GM21737 (cell line): ENCODE data around the gene TMEM158.

Experiments
- ATAC-seq: cut with Tn5 transposase; IDR thresholded peaks from one replicate; pipeline ENCODE4 v1.9.1; 2021; ENCODE audit warnings: mild to moderate bottlenecking, moderate library complexity; ENCODE audit not compliant: unreplicated experiment

Gene TMEM158

DNA sequence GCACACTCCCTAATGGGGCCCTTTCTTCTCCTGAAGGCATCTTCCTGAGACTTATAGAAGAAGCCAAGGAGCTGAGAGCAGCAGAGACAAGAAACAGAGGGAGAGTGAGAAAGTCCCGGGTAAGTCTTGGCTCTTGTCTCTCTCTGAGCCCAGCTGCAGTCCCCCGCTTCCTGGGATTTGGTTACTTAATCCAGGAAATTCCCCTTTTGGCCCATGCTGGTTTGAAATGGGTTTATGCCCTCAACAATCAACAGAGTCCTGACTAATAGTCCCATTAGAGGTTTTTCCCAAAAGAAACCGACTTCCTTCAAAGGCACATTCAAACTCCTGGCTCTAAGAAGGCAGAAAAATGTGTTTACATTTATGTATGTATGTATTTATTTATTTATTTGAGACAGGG, 22.0 kb downstream of the TMEM158 start:
- ATAC-seq = no peak

DNA sequence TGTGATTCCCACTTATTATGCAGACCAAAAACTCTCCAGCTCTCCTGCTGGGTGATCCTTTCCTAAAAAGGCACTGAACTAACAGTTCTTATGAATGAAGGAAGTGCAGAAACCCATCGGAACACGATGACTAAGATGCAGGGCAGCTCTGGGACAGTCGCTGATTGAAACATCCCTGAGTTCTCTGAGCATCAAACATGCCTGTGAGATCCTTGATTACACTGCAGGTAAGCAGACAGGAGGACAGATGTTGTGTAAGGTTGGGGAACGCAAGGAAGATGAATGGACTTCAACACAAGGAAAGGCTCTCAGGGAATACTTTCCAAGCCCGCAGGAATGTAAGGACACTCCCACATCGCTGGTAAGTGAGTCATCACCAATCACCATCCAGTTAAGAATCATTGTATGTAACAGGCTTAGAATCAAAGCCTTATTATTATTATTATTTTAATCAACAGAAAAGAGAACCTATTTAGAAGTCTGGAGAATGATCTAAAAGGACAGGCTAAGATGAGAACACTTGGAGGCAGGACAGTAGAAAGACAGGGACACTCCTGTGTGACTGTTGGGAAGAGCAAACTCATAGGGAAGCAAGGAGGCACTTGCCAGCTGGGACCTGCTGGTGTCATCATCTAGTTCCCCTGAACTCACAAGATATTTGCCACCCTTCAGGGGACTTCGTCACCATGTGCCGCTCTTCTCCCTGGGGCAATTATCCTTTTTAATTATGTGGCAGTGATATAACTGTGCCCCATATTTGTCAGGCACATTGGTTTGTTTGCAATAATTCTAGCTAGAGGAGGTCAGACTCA, 26.0 kb downstream of the TMEM158 start:
- ATAC-seq = no peak

DNA sequence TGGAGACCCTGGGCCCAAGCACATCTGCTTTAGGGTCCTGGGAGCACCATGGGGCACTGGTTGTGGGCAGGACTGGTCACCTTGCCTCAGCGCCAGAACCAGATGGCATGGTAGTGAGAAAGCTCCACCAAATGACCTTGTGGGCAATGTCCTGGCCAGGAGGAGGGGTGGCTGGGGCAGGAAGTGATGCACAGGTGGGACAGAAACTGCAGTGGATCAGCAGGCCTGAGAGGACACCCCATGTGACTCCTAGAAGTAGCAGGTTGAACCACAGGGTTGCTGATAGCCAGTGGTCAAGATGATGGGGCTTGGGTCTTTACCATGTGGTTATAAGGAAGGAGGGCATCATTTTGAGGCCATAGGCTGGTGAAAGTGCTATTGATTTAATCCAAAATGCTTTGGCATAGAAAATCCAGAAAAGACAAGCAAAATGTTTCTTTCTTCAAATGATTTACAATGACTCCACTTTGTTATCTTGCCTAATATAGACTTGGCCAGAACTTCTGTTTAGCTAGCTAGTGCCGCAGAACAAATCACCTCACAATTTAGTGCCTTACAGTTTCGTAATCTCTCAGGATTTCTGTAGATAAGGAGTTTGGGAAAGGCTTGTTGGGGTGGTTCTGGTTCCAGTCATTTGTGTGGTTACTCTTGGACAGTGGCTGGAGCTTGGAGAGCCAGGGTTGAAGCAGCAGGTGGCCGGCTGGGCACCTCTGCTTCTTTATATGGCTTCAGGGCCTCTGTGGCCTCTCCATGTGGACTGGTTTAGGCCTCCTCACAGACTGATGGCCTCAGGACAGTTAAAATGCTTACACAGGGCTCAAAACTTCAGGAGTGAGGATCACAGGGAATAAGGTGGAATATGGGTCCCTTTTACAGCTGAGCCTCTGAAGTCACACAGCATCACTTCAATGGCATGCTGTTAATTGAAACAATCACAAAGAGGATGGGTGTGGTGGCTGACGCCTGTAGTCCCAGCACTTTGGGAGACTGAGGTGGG, 27.5 kb downstream of the TMEM158 start:
- no peak for ATAC-seq

DNA sequence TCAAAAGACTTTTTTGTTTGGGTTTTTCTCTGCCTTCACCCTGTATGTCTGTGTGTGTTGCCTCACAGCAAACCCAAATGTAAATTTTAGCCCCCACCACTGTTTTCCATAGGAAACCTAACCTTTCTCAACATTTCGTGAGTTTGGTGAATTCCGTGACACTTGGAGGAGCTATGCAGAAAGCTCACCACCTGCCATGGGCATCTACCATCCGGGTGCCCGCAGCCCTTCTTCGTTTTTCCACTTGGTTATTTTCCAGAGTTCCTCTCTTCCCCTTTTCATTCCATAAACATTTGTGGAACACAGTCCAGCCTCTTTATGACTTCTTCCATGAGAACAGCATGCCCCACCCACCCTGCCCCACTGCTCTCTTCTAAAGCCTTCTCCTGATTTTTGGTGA, 31.3 kb downstream of the TMEM158 start:
- no peak for ATAC-seq

DNA sequence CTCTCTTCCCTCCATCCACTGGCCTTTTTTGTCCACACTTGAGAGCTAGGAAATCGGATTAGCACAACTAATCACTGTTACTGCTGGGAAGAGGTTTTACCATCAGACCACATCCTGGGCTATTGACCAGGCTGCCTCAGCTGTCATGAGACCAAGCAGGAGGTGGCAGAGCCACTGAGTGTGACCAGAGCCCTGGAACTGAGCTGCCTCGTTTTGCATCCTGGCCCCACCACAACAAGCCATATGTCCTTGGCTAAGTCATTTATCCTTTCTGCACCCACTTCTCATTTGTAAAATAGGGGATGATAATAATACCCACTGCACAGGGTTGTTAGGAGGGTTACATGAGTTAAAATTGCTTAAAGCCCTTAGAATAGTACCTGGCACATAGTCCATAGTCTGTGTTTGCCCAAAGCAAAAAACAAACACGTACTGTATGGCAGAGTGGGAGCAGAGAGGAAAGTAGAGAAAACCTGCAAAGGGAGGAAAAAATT, 34.1 kb downstream of the TMEM158 start:
- ATAC-seq = no peak

DNA sequence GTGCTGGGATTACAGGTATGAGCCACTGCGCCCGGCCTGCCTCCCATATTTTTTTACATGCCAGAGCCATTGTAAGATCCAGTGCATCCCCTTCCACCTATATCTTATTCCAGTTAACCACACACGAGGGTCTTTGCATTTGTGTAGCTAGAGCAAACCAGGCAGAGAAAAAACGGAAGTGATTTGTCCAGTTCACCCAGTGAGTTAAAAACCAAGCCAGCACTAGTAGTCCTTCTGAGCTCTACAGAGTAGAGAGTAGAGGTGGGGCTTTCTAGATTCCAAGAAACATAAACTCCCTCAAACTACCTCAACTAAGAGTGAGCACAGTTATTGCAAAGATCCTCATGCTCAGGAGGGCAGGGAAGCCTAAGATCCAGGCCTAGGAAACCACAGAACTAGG, 34.7 kb downstream of the TMEM158 start:
- no peak for ATAC-seq

DNA sequence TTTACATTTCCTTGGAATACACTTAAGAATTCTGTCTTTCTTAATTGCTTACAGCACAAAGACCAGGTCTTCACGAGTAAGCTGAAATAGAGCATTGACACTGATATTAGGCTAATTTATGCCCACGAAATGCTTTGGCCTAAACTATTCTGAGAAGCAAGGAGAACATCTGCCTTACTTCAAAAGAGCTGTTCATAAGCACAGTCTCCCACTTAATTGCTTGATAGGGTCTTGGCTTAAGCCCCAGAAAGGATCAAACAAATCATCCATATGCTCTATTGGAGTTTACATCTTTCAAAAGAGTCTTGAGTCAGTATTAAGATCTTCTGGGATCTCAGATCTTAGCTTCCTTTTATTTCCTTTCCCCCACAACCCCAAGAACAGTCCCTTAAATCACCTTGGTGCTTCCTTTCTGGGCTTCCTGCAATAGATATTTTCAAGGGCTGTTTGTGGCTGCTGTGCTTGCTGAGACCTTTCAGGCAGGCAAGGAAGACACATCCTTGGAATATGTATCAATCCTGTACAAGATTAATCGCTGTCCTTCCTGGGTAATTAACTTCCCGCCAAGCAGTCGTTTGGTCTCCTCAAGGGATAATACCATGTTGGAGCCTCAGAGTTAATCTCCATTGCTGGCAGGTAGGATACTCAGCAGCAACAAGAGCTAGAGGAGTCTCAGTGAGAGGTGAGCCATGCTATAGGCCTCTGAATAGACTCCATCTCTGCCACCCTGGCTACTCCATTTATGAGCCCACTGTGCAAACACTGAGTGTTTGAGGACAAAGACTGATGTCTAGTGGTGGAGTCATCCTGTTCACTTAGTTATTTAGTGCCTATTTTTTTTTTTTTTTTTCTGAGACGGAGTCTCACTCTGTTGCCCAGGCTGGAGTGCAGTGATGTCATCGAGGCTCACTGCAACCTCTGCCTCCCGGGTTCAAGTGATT, 37.1 kb downstream of the TMEM158 start:
- no peak for ATAC-seq

DNA sequence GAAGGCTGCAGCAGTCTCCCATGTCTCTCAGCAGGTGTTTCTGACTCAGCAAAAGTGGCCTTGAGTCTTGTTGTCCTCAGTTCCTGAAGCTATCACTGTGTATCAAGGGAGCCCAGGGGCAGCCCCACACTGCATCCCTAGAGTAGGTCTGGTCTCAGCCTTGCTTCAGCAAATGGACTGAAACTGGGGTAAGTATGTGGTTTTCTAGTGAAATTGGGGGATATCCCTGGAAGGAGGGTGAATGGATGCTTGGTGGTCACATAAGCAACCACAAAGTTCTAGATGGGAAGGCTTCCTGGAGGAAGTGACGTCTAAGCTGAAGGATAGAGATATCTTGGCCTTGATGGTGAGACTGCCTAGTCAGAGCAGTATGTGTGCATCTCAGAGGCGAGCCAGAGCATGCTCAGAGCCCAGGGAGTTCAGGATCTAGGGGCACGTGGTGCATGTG, 38.4 kb downstream of the TMEM158 start:
- ATAC-seq = no peak

DNA sequence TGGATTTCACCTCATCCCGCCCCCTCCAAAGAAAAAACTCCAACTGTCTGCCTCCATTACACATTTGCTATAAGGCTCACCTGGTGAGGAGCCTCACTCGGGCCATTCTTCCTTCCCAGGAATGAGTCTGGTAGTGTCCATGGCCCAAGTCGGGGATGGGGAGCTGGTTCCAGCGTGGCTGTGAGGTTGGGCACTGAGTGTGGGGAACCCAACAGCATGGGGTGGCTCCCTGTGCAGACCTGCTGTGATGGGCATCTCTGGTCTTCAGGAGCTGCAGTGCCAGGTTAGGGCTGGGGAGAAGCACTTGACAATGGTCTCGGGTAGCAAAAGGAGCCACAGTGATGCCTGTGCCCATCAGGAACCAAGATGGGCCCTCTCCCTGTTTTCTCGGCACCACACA, 39.2 kb downstream of the TMEM158 start:
- no peak for ATAC-seq

DNA sequence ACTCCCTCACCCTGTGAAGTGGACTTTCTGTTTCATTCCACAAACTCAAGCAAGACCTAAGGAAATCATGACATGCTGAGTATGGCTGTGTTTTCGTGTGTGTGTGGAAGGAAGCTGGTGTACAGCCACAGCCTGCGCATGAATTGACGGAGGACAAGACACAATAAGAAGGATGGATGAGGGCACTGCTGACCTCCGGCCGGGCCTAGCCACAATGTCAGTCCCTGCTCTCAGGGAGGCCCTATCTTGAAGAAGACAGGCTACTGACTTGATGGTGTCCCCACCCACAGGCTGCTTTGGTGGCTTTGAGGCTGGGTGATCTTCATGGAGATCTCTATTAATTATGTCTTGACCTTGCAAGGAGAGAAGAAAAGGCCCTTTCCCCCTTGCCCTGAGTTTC, 40.6 kb downstream of the TMEM158 start:
- ATAC-seq = no peak

DNA sequence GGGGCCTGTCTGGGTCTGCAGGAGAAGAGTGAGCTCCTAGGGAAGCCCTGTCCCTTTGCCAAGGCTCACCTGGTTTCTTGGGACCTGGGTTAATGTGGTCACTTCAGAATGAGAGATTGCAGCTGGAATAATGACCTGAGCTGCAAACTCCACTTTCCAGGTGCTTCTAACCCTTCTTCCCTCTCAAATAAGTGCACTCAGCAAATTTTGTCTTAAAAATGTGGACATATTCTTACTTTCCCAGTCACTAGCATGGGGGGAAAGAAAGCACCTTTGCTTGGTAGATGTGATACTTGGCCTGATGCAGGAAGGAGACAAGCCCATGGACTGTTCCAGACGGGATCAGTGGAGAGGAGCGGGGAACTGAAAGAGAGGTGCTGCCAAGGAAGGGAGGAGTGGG, 41.0 kb downstream of the TMEM158 start:
- ATAC-seq = no peak

DNA sequence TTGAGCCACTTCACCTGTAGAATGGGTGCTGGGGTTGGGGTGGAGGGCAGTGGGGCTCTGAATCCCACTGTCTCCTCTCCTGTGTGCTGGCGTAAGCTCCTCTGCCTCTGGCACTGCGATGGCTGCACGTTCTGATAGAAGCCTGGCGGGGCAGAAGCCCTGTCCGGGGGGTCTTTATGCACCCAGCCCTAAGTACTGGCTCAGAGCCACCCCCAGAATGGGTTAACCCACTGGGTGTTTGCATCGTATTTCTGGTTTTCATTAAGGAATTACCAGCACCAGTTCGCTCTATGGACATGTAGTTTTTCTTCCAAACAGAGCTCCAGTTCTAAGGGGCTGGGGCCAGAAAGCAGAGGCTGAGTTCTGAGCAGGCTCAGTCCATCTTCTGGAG, 42.2 kb downstream of the TMEM158 start:
- ATAC-seq = no peak

DNA sequence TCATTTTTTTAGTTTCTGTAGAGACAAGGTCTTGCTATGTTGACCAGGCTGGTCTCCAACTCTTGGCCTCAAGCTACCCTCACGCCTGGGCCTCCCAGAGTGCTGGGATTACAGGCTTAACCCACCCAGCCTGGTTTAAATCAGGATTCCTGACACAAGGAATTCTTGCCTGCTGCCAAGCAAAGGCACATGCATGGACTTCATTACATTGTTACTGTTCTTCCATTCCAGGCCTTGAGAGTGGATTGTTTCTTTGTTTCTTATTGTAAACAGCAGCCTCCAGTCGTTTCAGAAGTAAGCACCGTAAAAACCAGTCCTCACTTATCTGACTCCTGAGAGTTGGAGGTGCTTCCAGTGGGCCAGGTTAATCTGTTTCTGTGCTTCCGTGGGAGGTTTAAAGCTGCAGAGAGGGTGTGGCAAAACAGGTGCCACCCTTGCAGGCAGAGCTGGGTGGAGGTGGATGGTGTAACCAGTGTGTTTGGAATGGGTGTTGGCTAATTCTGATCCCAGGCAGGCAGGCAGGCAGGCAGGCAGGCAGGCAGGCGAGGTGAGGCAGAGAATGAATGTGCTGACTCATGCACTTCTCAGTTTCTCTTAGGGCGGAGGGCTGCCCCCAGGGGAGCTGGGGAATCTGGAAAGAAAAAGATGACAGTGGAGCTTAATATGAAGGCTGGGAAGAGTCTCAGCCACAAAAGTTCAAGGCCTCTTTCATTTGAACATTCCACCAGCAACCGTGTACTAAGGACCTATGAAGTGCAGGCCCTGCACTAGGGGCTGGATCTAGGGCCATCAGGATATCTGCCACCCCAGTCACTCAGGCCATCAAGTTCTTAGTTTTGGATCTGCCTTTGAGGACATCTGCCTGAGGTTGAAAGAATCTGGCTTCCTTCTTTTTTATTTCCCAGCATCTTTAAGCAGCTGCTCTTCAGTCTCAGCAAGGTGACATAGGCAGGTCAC, 42.9 kb downstream of the TMEM158 start:
- ATAC-seq = no peak

DNA sequence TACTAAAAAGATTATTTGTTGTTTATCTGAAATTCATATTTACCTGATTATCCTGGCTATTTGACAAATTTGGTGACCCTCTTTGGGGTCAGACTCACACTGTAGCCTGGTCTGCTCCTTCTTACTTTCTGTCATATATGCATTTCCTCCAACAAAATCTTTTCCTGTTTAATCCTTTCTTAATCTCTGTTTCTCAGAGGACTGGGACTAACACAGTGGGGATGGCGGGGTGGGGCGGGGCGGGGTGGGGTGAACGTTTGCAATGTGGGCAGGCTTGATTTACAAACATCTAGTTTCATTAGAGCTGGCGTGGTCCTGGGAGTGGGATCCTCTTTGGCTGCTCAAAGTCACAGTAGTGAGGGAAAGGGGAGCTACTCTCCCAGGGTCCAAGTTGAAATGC, 44.6 kb downstream of the TMEM158 start:
- ATAC-seq = no peak

DNA sequence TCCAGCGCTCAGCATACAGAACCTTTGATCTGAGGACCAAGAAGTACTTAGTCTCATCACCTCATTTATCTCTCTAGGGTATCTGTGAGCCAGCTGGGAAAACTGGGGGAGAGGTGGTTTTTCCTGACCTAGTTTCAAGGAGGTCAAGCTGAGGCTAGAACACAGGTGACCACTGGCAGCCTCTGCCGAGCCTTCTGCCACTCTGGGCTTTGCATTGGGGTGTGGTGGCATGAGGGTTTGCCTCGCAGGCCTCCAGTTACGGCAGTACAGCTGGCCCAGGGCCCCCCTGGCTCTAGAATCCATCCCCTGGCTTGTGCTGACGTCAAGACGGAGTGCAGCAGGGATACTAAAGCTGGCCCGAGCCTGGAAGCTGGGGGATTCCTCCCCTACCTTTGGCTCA, 45.2 kb downstream of the TMEM158 start:
- ATAC-seq = no peak

DNA sequence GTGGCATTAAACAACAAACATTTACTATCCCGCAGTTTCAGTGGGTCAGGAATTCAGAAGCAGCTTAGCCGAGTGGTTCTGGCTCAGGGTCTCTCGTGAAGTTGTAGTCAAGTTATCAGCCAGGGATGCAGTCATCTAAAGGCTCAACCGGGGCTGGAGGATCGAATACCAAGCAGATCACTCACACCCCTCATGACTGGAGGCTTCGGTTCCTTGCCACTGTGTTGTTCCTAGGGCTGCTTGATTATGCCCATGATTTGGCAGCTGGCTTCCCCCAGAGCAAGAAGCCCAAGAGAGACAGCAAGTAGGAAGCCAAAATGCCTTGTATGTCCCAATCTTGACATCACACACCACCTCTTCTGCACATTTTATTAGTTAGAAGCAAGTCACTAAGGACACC, 46.0 kb downstream of the TMEM158 start:
- no peak for ATAC-seq

DNA sequence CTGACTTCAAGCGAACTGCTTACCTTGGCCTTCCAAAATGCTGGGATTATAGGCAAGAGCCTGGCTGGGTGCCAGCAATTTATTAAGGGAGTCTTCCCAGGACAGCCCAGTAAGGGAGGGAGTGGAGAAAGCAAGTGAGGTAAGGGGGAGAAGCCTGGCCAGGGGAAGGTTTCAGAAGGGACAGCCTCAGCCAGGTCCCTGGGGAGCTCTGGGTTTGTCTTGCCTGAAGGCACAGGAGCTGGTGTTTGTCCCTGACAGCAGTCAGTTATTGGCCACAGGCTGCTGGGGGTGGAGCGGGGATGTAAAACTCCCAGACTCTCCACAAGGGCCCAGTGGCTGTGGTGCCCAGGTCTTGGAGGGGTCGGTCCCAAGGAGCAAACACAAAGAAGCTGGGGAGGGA, 46.9 kb downstream of the TMEM158 start:
- ATAC-seq = no peak

DNA sequence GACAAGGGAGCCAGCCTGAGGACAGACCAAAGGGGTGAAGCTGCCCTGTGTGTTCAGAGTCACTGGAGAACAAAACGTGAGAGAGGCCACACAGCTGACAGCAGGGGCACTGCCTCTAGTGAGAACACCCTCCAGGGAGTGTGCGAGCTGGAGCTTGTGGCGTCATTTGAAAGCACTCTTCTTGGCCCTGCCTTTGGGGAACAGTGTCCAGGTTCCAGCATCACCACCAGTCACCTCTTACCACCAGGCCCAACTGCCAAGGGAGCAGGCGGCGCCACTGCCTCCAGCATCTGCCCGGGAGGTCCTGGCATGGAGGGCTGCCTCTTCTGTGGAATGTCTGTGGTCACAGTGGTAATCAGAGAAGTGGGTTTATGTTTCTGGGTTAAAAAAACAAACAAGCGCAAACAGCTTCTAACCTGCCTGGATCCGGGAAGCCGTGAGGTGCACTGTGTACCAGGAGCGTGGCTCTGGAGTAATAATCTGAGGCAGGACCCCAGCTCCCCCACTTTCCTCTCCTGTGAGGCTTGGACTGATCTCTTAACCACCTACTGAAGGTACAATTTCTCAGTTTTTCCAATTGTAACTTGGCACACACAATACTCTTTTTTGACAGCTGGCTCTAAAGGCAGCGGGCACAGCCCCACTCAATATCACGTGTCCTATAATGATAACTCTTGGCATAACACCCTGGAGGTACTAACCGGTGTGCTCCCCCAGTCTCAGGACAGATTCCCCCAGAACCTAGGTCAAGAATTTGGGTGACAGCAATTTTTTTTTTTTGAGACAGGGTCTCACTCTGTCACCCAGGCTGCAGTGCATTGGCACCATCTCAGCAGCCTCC, 47.7 kb downstream of the TMEM158 start:
- no peak for ATAC-seq

DNA sequence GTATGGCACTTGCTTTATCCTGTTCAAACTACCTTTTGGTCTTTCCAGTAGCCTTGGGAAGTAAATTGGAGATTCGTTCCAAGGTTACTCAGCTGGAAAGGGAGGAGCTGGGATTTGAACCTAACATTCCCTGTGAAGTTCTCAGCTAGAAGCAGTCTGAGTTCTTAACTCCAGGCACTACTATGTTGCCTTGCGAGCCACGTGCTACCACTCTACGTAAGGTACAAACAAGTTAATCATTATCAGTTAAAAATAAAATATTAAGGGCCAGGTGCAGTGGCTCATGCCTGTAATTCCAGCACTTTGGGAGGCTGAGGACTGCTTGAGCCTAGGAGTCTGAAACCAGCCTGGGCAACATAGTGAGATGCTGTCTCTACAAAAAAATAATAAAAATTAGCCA, 49.2 kb downstream of the TMEM158 start:
- ATAC-seq = no peak
